Hepatocyte (in vitro differentiated cells): ENCODE data around the gene KIAA1210. TPM values are rescaled to one million over a fixed set of nuclear protein-coding genes. Genes with fewer than 3 reads are reported as not detected.

Source experiments
- DNase-seq: peaks from one replicate; pipeline ENCODE4 v3.0.0-alpha.2; 2016; ENCODE audit warnings: low spot score
- H2AFZ ChIP-seq: fragments of 200-600 bp; sonication (generic); 2 replicates; pipeline ENCODE4 v1.6.0; 2016; ENCODE audit warnings: antibody characterized with exemption, mild to moderate bottlenecking
- H3K27ac ChIP-seq: fragments of 200-600 bp; sonication (generic); 2 replicates; pipeline ENCODE4 v1.5.1; 2016; ENCODE audit warnings: mild to moderate bottlenecking
- H3K27me3 ChIP-seq: fragments of 200-600 bp; sonication (generic); 2 replicates; pipeline ENCODE4 v1.6.1; 2016
- H3K36me3 ChIP-seq: fragments of 200-600 bp; sonication (generic); replicated peaks from 2 replicates; pipeline ENCODE4 v1.5.1; 2016; ENCODE audit warnings: low read depth; ENCODE audit not compliant: insufficient read depth
- H3K4me1 ChIP-seq: fragments of 200-600 bp; sonication (generic); 2 replicates; pipeline ENCODE4 v1.5.1; 2016; ENCODE audit warnings: mild to moderate bottlenecking, moderate library complexity; ENCODE audit not compliant: insufficient read depth
- H3K4me2 ChIP-seq: fragments of 200-600 bp; sonication (generic); 2 replicates; pipeline ENCODE4 v1.6.0; 2016
- H3K4me3 ChIP-seq: fragments of 200-600 bp; sonication (generic); 2 replicates; pipeline ENCODE4 v1.5.1; 2016; ENCODE audit warnings: mild to moderate bottlenecking
- H3K79me2 ChIP-seq: fragments of 200-600 bp; sonication (generic); 2 replicates; pipeline ENCODE4 v1.6.0; 2017; ENCODE audit warnings: mild to moderate bottlenecking
- H3K9me2 ChIP-seq: fragments of 200-600 bp; sonication (generic); replicated peaks from 2 replicates; pipeline ENCODE4 v1.6.0; 2017; ENCODE audit warnings: mild to moderate bottlenecking; ENCODE audit not compliant: insufficient read depth
- H3K9me3 ChIP-seq: fragments of 200-600 bp; sonication (generic); 2 replicates; pipeline ENCODE4 v1.5.1; 2016; ENCODE audit warnings: low read depth, mild to moderate bottlenecking
- H4K20me1 ChIP-seq: fragments of 200-600 bp; sonication (generic); 2 replicates; pipeline ENCODE4 v1.6.0; 2016; ENCODE audit warnings: mild to moderate bottlenecking; ENCODE audit not compliant: insufficient read depth, poor library complexity, severe bottlenecking
- CTCF ChIP-seq: fragments of 200-600 bp; sonication (generic); IDR thresholded peaks from 2 replicates; pipeline ENCODE4 v1.5.1; 2016; ENCODE audit warnings: antibody characterized with exemption, mild to moderate bottlenecking; ENCODE audit not compliant: poor library complexity
- EZH2 ChIP-seq: fragments of 200-600 bp; sonication (generic); IDR thresholded peaks from 2 replicates; pipeline ENCODE4 v1.6.1; 2016; ENCODE audit warnings: antibody characterized with exemption, mild to moderate bottlenecking, borderline replicate concordance
- EZH2phosphoT487 ChIP-seq: fragments of 200-600 bp; sonication (generic); IDR thresholded peaks from one replicate; pipeline ENCODE4 v1.6.1; 2018; ENCODE audit warnings: antibody characterized with exemption, mild to moderate bottlenecking, low read depth, moderate library complexity; ENCODE audit not compliant: unreplicated experiment, severe bottlenecking
- WGBS: methylation state at CpG from one replicate; pipeline ENCODE4 v1.1.6; 2016; ENCODE audit warnings: low lambda C conversion rate; ENCODE audit errors: missing lambda C conversion rate; 5-methylcytosine and 5-hydroxymethylcytosine counted together
- polyA plus RNA-seq: library from polyadenylated mRNA; unstranded; fragments of >200 nt; fragmentation: Nextera tagmentation; extraction: Ambion mirVana; gene quantifications from 2 replicates; pipeline ENCODE4 v1.2.1, GENCODE V29; 2016
- total RNA-seq: library from RNA; depleted of rRNA; stranded (reverse); fragments of >200 nt; gene quantifications from 2 replicates; pipeline ENCODE4 v1.2.3, GENCODE V29; 2014

The KIAA1210 gene
- total and polyA plus RNA-seq, 2 experiments from 2014 or later: 0.03 TPM; not detected in 1

- no peaks in the 10 kb centered on the region for H3K27me3 ChIP-seq
- WGBS: 85% methylated on average over 7 of the region's 7 CpGs
- H3K27ac ChIP-seq: no peak overlapping the region
- H3K9me3 ChIP-seq: no peaks in the 10 kb centered on the region
- H3K4me1 ChIP-seq: peaks cover 5% of the 10 kb centered on the region
- no peaks in the 10 kb centered on the region for H4K20me1 ChIP-seq
- H3K4me2 ChIP-seq: no peak overlapping the region
- no peaks in the 10 kb centered on the region for H3K9me2 ChIP-seq
- no peaks in the 10 kb centered on the region for H3K36me3 ChIP-seq
- TF ChIP-seq EZH2 (no peak), EZH2phosphoT487 (no peak), CTCF (no peak)
- H2AFZ ChIP-seq: no peak overlapping the region
- no peak overlapping the region for H3K4me3 ChIP-seq
- H3K79me2 ChIP-seq: no peaks in the 10 kb centered on the region
- no peak for DNase-seq
These were observed 64.2 kb downstream of the KIAA1210 start for GRCh38 chrX:119063428-119063827.

- Histone ChIP-seq H3K27ac (no peak overlapping the region), H3K79me2 (no peaks in the 10 kb centered on the region), H3K9me3 (no peaks in the 10 kb centered on the region), H3K4me1 (peaks cover 5% of the 10 kb centered on the region), H3K27me3 (no peaks in the 10 kb centered on the region), H2AFZ (no peak overlapping the region), H3K4me3 (no peak overlapping the region), H4K20me1 (no peaks in the 10 kb centered on the region), H3K4me2 (no peak overlapping the region), H3K9me2 (no peaks in the 10 kb centered on the region), H3K36me3 (no peaks in the 10 kb centered on the region)
- WGBS: 57% methylated on average over 6 of the region's 6 CpGs
- TF ChIP-seq EZH2: no peak
- TF ChIP-seq CTCF: no peak
- no peak for TF ChIP-seq EZH2phosphoT487
- DNase-seq: no peak
These were observed 64.8 kb downstream of the KIAA1210 start for GRCh38 chrX:119062750-119063374.

GRCh38 chrX:119055687-119056086 is 71.9 kb downstream of the KIAA1210 start:
- no peaks in the 10 kb centered on the region for H3K4me1 ChIP-seq
- no peak for DNase-seq
- WGBS: 47% methylated on average over 2 of the region's 2 CpGs

More at GRCh38 chrX:119055687-119056086, 71.9 kb downstream of the KIAA1210 start:
- H3K27ac ChIP-seq: no peak overlapping the region
- no peaks in the 10 kb centered on the region for H3K36me3 ChIP-seq
- no peaks in the 10 kb centered on the region for H3K9me3 ChIP-seq
- no peaks in the 10 kb centered on the region for H3K79me2 ChIP-seq
- no peaks in the 10 kb centered on the region for H4K20me1 ChIP-seq
- H3K4me2 ChIP-seq: no peak overlapping the region
- no peaks in the 10 kb centered on the region for H3K27me3 ChIP-seq
- no peaks in the 10 kb centered on the region for H3K9me2 ChIP-seq
- no peak overlapping the region for H2AFZ ChIP-seq
- H3K4me3 ChIP-seq: no peak overlapping the region
- TF ChIP-seq EZH2 (no peak), EZH2phosphoT487 (no peak), CTCF (no peak)
